HEK293 (cell line): ENCODE results near the gene MYO3A.

ENCODE experiments used
- GLI2 ChIP-seq: fragments of 450-650 bp; formaldehyde crosslinking; IDR thresholded peaks from 2 replicates; pipeline ENCODE4; 2017; ENCODE audit warnings: missing biosample characterization, missing genetic modification characterization, low read depth, borderline replicate concordance
- GLI4 ChIP-seq: fragments of 450-650 bp; formaldehyde crosslinking; IDR thresholded peaks from 2 replicates; pipeline ENCODE4 v1.5.1; 2016; ENCODE audit warnings: missing biosample characterization, missing genetic modification characterization
- GLIS2 ChIP-seq: fragments of 450-650 bp; formaldehyde crosslinking; IDR thresholded peaks from 2 replicates; pipeline ENCODE4 v1.5.1; 2016; ENCODE audit warnings: missing biosample characterization, missing genetic modification characterization
- KLF10 ChIP-seq: fragments of 450-650 bp; IDR thresholded peaks from 2 replicates; pipeline ENCODE4 v1.5.1; 2018; ENCODE audit warnings: missing biosample characterization, mild to moderate bottlenecking, missing genetic modification characterization
- KLF7 ChIP-seq: fragments of 450-650 bp; formaldehyde crosslinking; IDR thresholded peaks from 2 replicates; pipeline ENCODE4 v1.5.1; 2016; ENCODE audit warnings: missing biosample characterization, missing genetic modification characterization, borderline replicate concordance
- MEIS1 ChIP-seq: sonication (generic); formaldehyde crosslinking; IDR thresholded peaks from 2 replicates; pipeline ENCODE4 v1.8.1; 2022; ENCODE audit warnings: missing genetic modification reagents, mild to moderate bottlenecking, borderline replicate concordance
- PRDM1 ChIP-seq: fragments of 450-650 bp; formaldehyde crosslinking; IDR thresholded peaks from 2 replicates; pipeline ENCODE4; 2016; ENCODE audit warnings: missing biosample characterization, missing genetic modification characterization
- RBAK ChIP-seq: fragments of 450-650 bp; formaldehyde crosslinking; IDR thresholded peaks from 2 replicates; pipeline ENCODE4 v1.5.1; 2016; ENCODE audit warnings: missing biosample characterization, missing genetic modification characterization
- REPIN1 ChIP-seq: fragments of 450-650 bp; formaldehyde crosslinking; IDR thresholded peaks from 2 replicates; pipeline ENCODE4 v1.5.1; 2017; ENCODE audit warnings: missing biosample characterization, missing genetic modification characterization, low read depth
- REST ChIP-seq: fragments of 450-650 bp; formaldehyde crosslinking; IDR thresholded peaks from 2 replicates; pipeline ENCODE4 v1.5.1; 2016; ENCODE audit warnings: missing biosample characterization, missing genetic modification characterization
- TSHZ1 ChIP-seq: fragments of 450-650 bp; formaldehyde crosslinking; IDR thresholded peaks from 2 replicates; pipeline ENCODE4 v1.5.1; 2016; ENCODE audit warnings: missing biosample characterization, missing genetic modification characterization, borderline replicate concordance
- ZBTB1 ChIP-seq: fragments of 450-650 bp; formaldehyde crosslinking; IDR thresholded peaks from 2 replicates; pipeline ENCODE4 v1.5.1; 2016; ENCODE audit warnings: missing biosample characterization, missing genetic modification characterization
- ZBTB17 ChIP-seq: fragments of 450-650 bp; formaldehyde crosslinking; IDR thresholded peaks from 2 replicates; pipeline ENCODE4 v1.5.1; 2016; ENCODE audit warnings: missing biosample characterization, missing genetic modification characterization
- ZEB2 ChIP-seq: fragments of 450-650 bp; formaldehyde crosslinking; IDR thresholded peaks from 2 replicates; pipeline ENCODE4 v1.5.1; 2016; ENCODE audit warnings: missing biosample characterization, missing genetic modification characterization
- ZNF121 ChIP-seq: fragments of 450-650 bp; formaldehyde crosslinking; IDR thresholded peaks from 2 replicates; pipeline ENCODE4 v1.5.1; 2016; ENCODE audit warnings: missing biosample characterization, missing genetic modification characterization
- ZNF146 ChIP-seq: fragments of 450-650 bp; formaldehyde crosslinking; IDR thresholded peaks from 2 replicates; pipeline ENCODE4 v1.5.1; 2016; ENCODE audit warnings: missing biosample characterization, missing genetic modification characterization
- ZNF169 ChIP-seq: fragments of 450-650 bp; formaldehyde crosslinking; IDR thresholded peaks from 2 replicates; pipeline ENCODE4 v1.5.1; 2016; ENCODE audit warnings: missing biosample characterization, missing genetic modification characterization
- ZNF19 ChIP-seq: fragments of 450-650 bp; formaldehyde crosslinking; IDR thresholded peaks from 2 replicates; pipeline ENCODE4; 2016; ENCODE audit warnings: missing biosample characterization, missing genetic modification characterization, low read depth
- ZNF202 ChIP-seq: fragments of 450-650 bp; formaldehyde crosslinking; IDR thresholded peaks from 2 replicates; pipeline ENCODE4 v1.5.1; 2016; ENCODE audit warnings: missing biosample characterization, missing genetic modification characterization, borderline replicate concordance
- ZNF266 ChIP-seq: fragments of 450-650 bp; formaldehyde crosslinking; IDR thresholded peaks from 2 replicates; pipeline ENCODE4 v1.5.1; 2016; ENCODE audit warnings: missing biosample characterization, missing genetic modification characterization, low read depth
- ZNF292 ChIP-seq: fragments of 450-650 bp; formaldehyde crosslinking; IDR thresholded peaks from 2 replicates; pipeline ENCODE4 v1.5.1; 2016; ENCODE audit warnings: low read depth, missing biosample characterization, missing genetic modification characterization, borderline replicate concordance
- ZNF341 ChIP-seq: fragments of 450-650 bp; formaldehyde crosslinking; IDR thresholded peaks from 2 replicates; pipeline ENCODE4; 2016; ENCODE audit warnings: low read depth, missing biosample characterization, missing genetic modification characterization
- ZNF366 ChIP-seq: fragments of 450-650 bp; formaldehyde crosslinking; conservative IDR thresholded peaks from 2 replicates; pipeline ENCODE4 v1.5.1; 2016; ENCODE audit warnings: missing biosample characterization, missing genetic modification characterization
- ZNF394 ChIP-seq: fragments of 450-650 bp; formaldehyde crosslinking; IDR thresholded peaks from 2 replicates; pipeline ENCODE4 v1.5.1; 2016; ENCODE audit warnings: missing biosample characterization, missing genetic modification characterization, mild to moderate bottlenecking, moderate library complexity, borderline replicate concordance
- ZNF398 ChIP-seq: fragments of 450-650 bp; formaldehyde crosslinking; IDR thresholded peaks from 2 replicates; pipeline ENCODE4 v1.5.1; 2017; ENCODE audit warnings: missing biosample characterization, missing genetic modification characterization
- ZNF404 ChIP-seq: fragments of 450-650 bp; formaldehyde crosslinking; IDR thresholded peaks from 2 replicates; pipeline ENCODE4 v1.5.1; 2017; ENCODE audit warnings: missing biosample characterization, missing genetic modification characterization
- ZNF521 ChIP-seq: fragments of 450-650 bp; formaldehyde crosslinking; IDR thresholded peaks from 2 replicates; pipeline ENCODE4 v1.5.1; 2017; ENCODE audit warnings: missing biosample characterization, mild to moderate bottlenecking, missing genetic modification characterization
- ZNF561 ChIP-seq: fragments of 450-650 bp; IDR thresholded peaks from 2 replicates; pipeline ENCODE4 v1.5.1; 2018; ENCODE audit warnings: missing biosample characterization, missing genetic modification characterization, borderline replicate concordance
- ZNF626 ChIP-seq: fragments of 450-650 bp; sonication (Bioruptor Pico); formaldehyde crosslinking; IDR thresholded peaks from 2 replicates; pipeline ENCODE4 v1.5.1; 2018; ENCODE audit warnings: missing biosample characterization, missing genetic modification characterization, inconsistent platforms
- ZNF830 ChIP-seq: fragments of 450-650 bp; IDR thresholded peaks from 2 replicates; pipeline ENCODE4 v1.5.0; 2018; ENCODE audit warnings: missing biosample characterization, missing genetic modification characterization, low read depth, mild to moderate bottlenecking, moderate library complexity
- ZSCAN23 ChIP-seq: fragments of 450-650 bp; formaldehyde crosslinking; IDR thresholded peaks from 2 replicates; pipeline ENCODE4 v1.5.1; 2016; ENCODE audit warnings: missing biosample characterization, missing genetic modification characterization

The MYO3A gene

GRCh38 chr10:25934621-25935139 is 651 bp downstream of the MYO3A start (continued):
- TF ChIP-seq ZNF398 (peak; percentile 100), GLI4 (0 out of 2 replicates have a peak, but pooled peaks have one; percentile 82), ZBTB1 (tag by site-specific recombination) (no peak), MEIS1 (CRISPR knock-in tag) (no peak), RBAK (tag by site-specific recombination) (no peak), ZNF561 (tag by site-specific recombination) (peak; percentile 83), ZNF266 (tag by site-specific recombination) (no peak), ZNF394 (peak; percentile 55; the same call in 1 of the 2 replicates), ZNF292 (tag by site-specific recombination) (no peak), ZBTB17 (tag by site-specific recombination) (peak; percentile 72), ZNF404 (no peak), GLI2 (tag by site-specific recombination) (no peak; the same call in 1 of the 2 replicates), REST (tag by site-specific recombination) (peak; percentile 74), ZNF146 (tag by site-specific recombination) (peak; percentile 65), ZNF169 (tag by site-specific recombination) (no peak), ZSCAN23 (tag by site-specific recombination) (peak; percentile 67; the same call in 1 of the 2 replicates), ZNF521 (no peak), ZNF121 (tag by site-specific recombination) (no peak), ZNF626 (tag by site-specific recombination) (no peak), TSHZ1 (tag by site-specific recombination) (peak; percentile 45; the same call in 1 of the 2 replicates), KLF7 (peak; percentile 89; the same call in 1 of the 2 replicates), ZNF341 (tag by site-specific recombination) (peak; percentile 91), KLF10 (tag by site-specific recombination) (no peak), REPIN1 (tag by site-specific recombination) (no peak), GLIS2 (tag by site-specific recombination) (peak; percentile 100), ZNF19 (no peak), ZNF366 (tag by site-specific recombination) (peak; percentile 75), PRDM1 (tag by site-specific recombination) (peak; percentile 78; the same call in 1 of the 2 replicates), ZNF830 (tag by site-specific recombination) (no peak), ZEB2 (tag by site-specific recombination) (peak; percentile 95), ZNF202 (tag by site-specific recombination) (no peak)
